Globus pallidus (tissue), 1 donor: ENCODE data around the gene ZNF391.
"Not testable (repeated sequence)": the region's sequence is repeated elsewhere in the genome, so short reads cannot be mapped to it uniquely, and the experiment has no call there.

ENCODE experiments used
- DNase-seq: peaks from one replicate; pipeline ENCODE4 v3.0.0-alpha.2; 2015; ENCODE audit warnings: low spot score

The ZNF391 gene

DNA sequence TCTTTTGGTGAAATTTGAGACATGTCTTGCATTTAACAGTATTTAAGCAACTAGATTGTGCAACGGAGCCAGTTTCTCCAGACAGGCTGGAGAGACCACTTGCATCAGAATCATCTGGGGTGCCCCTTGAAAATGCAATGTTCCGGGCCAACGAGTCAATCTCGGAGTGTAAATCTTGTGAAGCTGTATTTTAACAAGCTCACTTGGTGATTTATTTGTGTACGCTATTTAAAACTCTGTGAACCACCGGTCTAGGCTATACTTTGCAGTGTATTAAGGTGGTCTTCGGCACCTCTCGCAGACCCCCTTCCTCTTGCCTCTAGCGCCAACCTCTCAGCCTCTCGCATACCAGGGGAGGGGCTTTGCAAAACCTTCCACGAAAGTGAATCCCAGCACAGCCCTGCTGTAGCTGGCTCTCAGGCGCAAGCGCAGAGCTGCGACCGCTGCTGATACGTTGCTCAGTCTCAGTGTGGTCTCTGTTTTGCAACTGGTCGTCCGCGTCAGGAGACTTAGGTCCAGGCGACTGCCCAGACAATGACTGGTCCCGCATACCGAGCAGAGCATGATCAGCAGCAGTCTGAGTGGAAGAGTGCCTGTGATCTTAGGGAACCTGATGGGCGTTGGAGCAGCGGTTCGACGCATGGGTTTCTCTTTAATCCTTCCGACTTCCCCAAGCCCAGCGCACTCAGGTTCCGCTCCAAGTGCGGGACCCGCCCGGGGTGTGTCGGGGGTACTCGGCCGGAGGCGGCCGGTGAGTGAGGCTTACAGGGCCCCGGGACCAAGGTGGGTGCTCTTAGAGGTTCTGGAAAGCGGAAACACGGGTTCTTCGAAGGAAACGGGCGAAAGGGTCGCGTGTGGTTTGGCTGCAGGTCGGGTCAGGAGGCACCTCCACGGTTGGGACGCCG, at the start of gene ZNF391:
TSS of gene ZNF391 (plus strand) at position 467 of the 905 bp plus-strand sequence. CDS start 11,612 bp downstream, outside the sequence.
- peak; percentile 81 for DNase-seq

DNA sequence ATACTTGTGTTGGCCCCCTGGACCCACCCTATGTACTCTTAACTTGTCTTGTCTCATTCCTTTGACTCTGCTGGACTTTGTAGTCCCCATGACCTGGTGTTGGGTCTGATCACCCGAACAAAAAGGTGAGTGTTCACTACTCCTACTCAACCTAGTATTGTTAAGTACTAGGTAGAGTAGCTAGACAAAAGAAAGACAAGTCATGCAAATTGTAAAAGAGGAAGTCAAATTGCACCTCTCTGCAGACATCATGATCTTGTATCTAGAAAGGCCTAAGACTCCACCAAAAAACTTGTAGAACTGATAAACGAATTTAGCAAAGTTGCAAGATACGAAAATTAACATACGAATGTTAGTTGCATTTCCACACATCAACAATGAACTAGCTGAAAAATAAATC, 35.7 kb upstream of the ZNF391 start:
- no peak for DNase-seq

DNA sequence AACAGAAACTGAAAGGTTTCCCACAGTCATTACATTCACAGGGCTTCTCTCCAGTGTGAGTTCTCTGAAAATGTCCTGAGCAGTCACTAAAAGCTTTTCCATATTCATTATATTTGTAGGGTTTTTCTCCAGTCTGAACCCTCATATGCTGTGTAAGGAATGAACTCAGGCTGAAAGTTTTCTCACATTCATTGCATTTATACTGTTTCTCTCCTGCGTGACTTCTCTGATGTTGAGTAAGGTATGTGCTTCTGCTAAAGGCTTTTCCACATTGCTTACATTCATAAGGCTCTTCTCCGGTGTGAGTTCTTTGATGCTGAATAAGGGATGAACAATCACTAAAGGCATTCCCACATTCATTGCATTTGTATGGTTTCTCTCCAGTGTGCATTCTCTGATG, 29.8 kb upstream of the ZNF391 start:
- no peak for DNase-seq

DNA sequence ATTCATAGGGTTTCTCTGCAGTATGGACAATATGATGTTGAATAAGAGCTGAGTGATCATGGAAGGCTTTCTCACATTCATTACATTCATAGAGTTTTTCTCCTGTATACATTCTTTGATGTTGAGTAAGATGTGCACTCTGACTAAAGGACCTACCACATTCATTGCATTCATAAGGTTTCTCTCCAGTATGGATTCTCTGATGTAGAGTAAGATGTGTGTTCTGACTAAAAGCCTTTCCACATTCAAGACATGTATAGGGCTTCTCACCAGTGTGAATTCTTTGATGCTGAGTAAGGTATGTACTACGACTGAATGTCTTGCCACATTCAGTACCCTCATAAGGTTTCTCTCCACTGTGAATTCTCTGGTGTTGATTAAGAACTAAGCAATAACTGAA, 29.3 kb upstream of the ZNF391 start:
- no peak for DNase-seq

DNA sequence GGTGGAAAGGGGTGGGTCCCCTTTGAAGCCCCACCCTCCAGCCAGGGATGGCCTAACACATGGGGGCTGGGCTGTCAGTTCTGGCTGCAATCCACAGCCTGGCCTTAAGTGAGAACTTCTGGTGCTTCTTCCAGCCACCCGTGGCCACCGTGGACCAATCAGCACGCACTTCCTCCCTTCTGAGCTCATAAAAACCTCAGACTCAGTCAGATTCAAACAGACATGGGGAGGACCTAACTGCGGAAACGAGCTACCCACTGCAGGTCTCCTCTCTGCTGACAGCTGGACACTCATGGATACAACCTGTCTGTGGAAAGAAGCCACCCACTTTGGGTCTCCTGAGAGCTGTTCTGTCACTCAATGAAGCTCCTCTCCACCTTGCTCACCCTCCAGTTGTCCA, 20.4 kb upstream of the ZNF391 start:
- DNase-seq: no peak

DNA sequence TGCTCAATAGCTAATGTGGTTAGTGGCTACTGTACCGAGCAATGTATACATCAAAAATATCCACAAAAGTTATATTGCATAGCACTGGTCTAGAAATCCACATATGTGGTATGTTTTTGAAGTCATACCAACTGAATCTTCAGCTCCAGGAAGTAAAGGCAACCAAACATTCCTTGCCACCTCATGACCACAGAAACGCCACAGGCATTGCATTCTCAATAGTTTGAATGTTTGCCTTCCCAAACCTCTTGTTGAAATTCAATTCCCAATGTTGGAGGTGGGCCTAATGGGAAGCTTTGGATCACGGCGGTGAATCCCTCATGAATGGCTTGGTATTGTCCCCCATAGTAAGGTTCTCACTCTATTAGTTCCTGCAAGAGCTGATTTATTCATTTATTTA, 18.2 kb upstream of the ZNF391 start:
- DNase-seq: no peak

DNA sequence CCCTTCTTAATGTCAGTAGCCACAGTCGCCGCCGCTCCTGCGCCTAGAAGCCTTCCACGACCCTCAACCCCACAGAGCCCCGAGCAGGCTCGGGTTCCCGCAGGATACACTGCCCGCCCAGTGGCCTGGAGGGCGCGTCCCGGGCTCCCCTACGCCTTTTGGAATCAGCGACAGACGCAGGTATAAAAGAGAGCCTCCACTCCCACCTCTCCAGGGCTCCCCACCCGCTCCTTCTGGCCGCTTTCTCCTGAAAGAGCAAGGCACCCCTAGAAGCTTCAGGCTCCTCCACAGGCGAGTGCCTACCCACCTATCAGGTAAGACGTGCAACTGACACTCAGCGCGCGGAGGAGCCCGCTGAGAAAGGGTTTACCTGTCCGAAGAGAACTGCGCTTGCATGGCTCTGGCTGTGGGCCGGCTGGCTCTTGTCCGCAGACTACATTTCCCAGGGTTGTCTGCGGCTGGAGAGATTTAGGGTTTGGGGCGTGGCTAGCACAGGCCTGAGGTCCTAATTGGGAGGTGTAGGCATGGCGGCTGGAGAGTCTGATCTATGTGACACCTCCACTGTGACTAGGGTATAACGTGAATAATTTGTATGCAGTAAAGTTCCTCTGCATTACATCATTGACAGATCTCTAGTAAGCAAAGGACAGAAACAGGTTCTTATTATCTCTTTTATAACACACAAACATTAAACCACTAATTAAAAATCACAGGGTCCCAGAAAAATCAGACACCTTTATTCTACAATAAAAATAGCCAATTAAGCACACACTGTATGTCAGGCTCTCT, 13.5 kb upstream of the ZNF391 start:
- peak; percentile 68 for DNase-seq

DNA sequence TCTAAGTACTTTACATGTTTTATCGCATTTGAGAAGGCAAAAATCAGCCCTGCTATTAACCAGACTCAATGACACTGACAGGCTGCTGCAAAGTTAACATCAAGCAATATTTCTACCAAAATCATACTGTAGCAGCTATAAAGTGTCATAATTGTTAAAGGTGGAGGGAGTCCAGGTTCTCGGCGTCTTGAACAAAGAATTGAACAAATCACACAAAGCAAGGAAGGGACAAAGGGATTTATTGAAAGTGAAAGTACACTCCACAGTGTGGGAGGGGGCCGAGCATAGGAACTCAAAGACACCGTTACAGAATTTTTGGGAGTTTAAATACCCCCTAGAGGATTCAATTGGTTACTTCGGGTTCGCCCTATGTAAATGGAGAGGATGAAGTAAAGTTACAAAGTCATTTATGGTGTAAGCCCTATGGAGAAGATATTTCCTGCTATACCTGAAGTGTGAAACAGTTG, 12.9 kb upstream of the ZNF391 start:
- peak; percentile 17 for DNase-seq

DNA sequence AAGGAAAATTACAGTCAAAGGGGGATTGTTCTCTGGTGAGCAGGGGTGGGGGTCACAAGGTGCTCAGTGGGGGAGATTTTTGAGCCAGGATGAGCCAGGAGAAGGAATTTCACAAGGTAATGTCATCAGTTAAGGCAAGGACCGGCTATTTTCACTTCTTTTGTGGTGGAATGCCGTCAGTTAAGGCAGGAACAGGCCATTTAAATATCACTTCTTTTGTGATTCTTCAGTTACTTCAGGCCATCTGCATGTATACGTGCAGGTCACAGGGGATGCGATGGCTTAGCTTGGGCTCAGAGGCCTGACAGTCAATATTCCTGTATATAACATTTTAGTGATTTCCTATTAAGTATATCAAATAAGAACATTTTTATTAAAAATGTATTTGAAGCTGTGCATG, 10.2 kb upstream of the ZNF391 start:
- DNase-seq: not testable (repeated sequence)

DNA sequence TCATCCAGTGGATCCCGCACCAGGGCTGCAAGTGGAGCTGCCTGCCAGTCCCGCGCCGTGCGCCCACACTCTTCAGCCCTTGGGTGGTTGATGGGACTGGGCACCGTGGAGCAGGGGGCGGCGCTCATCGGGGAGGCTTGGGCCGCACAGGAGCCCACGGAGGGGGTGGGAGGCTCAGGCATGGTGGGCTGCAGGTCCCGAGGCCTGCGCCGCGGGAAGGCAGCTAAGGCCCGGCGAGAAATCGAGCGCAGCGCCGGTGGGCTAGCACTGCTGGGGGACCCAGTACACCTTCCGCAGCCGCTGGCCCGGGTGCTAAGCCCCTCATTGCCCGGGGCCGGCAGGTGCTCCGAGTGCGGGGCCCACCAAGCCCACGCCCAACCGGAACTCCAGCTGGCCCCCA, 7.6 kb upstream of the ZNF391 start:
- DNase-seq: not testable (repeated sequence)

DNA sequence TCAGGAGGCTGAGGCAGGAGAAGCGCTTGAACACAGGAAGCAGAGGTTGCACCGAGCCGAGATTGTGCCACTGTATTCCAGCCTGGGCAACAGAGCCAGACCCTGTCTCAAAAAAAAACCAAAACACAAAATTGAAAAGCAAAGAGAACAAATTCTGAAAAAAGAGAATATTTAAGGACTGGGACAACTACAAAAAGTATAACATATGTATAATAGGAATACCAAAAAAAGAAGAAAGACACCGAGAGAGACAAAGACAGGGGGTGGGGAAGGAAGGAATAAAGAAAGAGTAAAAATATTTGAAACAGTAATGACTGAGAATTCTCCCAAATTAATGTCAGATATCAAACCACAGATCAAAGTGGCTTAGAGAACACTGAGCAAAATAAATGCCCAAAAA, 5.5 kb upstream of the ZNF391 start:
- no peak for DNase-seq

DNA sequence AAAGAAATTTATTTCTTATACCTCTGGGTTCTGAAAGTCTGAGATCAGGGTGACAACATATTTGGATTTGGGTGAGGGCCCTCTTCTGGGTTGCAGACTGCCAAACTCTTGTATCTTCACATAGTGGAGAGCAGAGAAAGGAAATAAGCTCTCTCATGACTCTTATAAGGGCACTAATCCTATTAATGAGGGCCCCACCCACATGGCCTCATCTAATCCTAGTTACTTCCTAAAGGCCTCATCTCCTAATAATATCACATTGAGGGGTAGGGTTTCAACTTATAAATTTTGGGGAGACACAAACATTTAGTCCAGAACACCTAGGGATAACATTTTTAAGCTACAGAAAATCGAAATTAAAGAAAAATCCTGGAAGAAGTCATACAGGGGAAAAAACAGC, 5.1 kb upstream of the ZNF391 start:
- DNase-seq: no peak

DNA sequence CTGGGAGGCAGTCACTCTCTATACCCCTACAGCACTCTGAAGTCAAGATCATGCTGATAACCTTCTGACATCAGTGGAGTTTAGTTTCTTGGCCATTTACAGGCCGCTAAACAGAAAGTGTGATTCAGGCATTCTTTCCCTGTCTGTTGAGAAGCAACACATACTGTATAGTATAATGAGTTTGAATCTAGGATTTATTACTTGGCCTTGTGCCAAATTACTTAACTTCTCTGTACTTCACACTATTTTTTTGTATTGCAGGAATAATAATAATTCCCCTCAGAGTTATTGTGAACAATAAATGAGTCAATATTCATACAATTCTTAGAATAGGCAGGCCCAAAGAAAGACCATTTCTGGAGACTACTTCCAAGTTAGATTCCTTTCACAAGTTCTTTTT, 4.1 kb downstream of the ZNF391 start:
- no peak for DNase-seq

DNA sequence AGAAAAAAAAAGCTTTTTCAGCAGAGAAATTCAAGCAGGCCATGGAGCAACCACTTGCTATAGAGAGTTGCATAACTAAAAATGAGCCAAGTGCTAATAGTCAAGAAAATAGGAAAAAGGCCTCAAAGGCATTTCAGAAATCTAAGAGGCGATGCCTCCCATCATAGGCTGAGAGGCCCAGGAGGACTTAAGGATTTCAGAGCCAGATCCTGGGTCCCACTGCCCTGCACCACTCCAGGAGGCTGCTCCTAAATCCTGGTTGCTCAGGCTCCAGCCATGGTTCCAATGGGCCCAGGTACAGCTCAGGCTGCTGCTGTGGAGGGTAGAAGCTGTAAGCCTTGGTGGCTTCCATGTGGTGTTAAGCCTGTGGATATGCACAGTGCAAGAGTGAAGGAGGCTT, 5.5 kb downstream of the ZNF391 start:
- DNase-seq: no peak

DNA sequence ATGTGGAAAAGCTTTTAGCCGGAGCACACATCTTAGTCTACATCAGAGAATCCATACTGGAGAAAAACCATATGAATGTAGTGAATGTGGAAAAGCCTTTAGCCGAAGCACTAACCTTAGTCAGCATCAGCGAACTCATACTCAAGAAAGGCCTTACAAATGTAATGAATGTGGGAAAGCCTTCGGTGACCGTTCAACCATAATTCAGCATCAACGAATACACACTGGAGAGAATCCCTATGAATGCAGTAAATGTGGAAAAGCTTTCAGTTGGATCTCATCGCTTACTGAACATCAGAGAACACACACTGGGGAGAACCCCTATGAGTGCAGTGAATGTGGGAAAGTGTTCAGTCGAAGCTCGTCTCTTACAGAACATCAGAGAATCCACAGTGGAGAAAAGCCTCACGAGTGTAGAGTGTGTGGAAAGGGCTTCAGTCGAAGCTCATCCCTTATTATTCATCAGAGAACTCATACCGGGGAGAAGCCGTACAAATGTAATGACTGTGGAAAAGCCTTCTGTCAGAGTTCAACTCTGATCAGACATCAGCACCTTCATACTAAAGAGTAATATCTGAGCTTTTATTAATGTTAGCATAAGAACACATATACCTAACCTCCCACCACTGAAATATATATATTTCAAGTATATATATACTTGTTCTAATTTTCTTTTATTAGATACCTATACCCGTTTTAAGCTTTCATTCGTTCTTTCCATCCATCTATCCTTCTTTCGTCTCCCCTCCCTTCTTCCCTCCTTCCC, 12.5 kb downstream of the ZNF391 start:
- no peak for DNase-seq

DNA sequence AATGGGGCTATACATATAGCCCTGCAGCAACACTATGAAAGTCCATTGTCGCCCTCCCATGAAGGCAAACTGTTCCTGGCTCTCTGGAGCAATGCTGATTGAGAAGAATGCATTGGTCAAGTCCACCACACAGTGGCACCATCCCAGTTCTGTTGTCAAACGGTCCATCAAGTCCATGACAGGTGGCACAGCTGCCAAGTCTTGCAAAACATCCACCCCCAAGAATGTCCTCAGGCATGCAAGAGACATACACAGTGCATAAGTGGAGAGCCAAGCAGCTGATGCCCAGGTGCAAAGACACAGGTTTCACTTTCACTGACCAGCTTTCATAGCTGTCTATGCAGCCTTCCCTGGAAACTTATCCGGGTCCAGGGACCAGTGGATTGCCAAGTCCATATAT, 17.5 kb downstream of the ZNF391 start:
- DNase-seq: no peak

DNA sequence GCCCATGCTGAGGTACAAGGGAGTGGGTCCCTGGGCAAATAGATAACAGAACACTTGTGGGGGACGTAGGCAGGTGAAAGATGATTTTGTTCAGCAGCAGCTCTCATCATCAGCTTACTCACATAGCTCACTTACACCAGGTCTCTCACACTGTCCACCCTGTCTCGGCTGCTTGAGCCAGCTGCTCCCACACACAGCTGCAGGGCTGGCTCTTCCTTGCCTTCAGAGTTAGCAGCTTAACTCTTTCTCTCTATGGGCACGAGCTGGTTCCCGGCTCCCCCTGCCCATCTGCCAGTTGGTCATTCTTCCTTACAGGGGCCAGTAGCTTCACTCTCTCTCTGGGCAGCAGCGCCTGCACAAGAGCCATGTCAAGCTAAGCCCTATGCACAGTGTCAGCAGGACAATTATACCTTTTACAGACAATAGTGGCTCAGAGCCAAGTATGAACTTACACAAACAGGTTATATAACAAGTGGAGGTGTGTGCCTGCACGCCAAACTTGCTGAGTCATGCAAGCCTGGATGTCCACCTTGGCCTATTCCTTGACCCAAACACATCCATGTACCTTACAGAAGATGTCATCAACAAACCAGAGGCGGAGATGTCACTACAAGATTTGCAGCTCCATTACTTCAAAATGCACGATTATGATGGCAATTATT, 18.7 kb downstream of the ZNF391 start:
- no peak for DNase-seq

DNA sequence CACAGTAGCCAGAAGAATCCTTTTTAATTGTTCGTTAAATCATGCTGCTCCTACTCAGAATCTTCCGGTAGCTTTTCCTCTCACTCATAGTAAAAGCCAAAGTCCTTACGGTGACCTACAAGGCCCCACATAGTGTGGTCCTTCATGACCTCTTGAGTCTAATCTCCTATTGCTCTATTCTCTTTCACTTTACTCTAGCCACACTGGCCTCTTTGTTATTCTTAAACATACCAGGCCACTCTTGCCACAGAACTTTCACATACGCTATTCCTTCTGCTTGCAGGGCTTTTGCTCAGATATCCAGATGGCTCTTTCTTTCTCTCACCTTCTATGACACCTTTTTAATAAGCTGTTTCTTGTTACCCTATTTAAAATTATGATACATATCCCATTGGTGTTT, 25.7 kb downstream of the ZNF391 start:
- no peak for DNase-seq

DNA sequence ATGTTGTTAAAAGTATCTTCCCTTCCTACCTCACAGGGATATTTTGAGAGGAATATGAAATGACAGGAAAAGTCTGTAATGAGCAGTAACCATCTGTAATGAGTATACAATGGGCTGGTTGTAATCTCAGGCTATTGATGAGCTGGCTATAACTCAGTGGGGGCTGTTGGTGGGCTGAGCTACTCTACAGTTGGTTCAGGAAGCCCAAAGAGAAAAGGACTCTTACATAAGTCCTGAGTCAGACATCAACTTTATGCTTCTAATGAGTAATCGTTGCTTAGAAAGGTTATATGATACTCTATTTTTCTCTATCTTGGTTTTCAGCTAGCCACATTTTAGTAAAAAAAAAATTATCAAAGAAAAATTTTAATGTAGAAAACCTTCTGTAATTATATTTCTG, 26.4 kb downstream of the ZNF391 start:
- no peak for DNase-seq

DNA sequence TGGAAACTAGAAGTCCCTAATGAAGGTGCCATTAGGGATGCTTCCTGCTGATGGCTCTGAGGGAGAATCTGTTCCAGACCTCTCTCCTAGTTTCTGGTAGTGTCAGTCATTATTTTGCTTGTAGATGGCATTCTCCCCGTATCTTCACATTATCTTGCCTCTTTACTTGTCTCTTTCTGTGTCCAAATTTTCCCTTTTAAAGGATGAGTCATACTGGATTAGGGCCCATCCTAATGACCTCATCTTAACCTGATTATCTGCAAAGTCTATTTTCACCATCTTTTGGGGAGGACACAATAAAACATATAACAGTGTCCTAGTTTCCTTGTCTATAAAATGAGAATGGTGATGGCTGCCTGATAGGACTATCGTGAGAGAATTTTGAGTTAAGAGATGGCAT, 27.3 kb downstream of the ZNF391 start:
- DNase-seq: no peak

DNA sequence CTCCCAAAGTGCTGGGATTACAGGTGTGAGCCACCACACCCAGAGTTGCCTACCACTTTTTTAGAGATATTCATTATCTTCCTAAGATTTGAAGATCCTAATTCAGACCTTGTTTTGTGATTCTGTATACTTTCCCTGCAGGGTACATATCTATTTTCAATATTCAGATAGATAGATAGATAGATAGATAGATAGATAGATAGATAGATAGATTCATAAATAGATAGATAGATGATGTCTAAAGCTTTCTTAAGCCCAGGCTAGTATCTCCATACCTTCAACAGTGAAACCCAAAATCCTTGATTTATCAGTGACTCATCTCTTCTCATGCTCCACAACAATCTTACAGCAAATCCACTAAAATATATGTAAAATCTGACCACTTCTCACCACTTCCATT, 30.8 kb downstream of the ZNF391 start:
- DNase-seq: no peak
